ENCODE measurements around the gene TEKTIP1.
"Not testable (repeated sequence)": the region's sequence is repeated elsewhere in the genome, so short reads cannot be mapped to it uniquely, and the experiment has no call there.

The TEKTIP1 gene

DNA sequence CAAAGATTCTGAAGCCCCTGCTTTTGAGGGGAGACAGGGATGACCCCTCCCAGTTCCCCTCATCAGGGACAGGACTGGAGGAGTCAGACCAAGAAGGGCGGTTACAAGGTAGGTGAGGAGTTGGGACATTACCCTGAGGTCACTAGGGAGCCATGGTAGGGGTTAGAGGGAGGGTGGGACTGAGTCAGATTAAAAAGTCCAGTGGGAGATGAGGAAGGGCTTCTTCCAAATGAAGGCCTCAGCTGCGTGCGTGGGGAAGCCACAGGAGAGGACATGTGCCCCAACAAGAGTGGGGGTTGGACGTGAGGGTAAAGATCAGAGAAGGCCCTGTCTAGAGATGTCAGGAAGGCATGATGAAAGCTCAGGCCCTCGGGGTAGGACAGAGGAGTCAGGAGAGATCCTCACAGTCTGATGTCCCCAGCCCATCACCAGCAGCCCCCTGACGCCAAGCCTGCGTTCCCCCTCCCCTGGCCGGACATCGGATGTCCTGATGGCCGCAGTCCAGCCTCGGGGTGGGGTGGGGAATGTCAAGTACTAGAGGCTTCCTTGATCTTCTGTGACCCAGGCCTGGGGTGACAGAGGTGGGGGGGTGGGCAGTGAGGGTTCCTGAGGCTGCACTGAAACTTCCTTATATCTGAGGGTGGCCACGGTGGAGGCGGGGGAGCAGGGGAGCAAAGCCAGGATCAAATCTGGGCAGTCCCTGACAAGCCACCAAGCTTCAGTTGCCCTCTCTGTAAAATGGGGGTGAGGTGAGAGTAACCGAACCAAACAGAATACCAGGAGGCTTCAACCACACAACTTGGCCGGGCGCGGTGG lies 24.9 kb downstream of the TEKTIP1 start:
- TF ChIP-seq ZNF274 (IDR thresholded peaks at IDR 0.05; ENCODE audit: low read depth, low read length): no peak
- no peak overlapping the region for H3K4me3 ChIP-seq (ENCODE audit: low read length)

DNA sequence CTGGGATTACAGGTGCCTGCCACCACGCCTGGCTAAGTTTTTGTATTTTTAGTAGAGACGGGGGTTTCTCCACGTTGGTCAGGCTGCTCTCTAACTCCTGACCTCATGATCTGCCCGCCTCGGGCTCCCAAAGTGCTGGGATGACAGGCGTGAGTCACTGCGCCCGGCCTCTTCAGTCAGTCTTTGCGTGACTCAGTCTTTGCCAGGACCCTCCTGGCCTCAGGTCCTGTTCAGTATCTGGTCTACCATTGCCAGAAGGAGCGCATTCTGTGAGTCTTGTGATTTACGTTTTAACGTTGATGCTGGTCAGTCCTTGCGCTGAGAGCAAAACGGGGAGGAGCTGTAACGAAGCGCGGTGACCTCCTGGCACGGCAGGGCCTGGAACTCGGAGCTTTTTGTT lies 26.2 kb downstream of the TEKTIP1 start:
- TF ChIP-seq ZNF274 (IDR thresholded peaks at IDR 0.05; ENCODE audit: low read depth, low read length): no peak
- no peak overlapping the region for H3K4me3 ChIP-seq (ENCODE audit: low read length)

DNA sequence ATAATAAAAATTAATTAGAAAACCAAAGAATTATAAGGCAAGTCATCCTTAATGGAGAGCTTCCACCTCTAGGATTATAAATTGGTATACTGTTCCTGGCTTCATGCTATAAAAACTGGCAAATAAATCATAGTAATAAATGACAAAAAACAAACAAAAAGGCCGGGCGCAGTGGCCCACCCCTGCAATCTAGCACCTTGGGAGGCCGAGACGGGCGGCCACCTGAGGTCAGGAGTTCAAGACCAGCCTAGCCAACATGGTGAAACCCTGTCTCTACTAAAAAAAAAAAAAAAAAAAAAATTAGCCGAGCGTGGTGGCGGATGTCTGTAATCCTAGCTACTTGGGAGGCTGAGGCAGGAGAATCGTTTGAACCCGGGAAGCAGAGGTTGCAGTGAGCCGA lies 31.1 kb downstream of the TEKTIP1 start:
- H3K4me3 ChIP-seq (ENCODE audit: low read length): not testable (repeated sequence)

GRCh38 chr19:3570606-3571011 lies 31.6 kb downstream of the TEKTIP1 start:
- no peak overlapping the region for H3K4me3 ChIP-seq (ENCODE audit: low read length)
- TF ChIP-seq ZNF274 (IDR thresholded peaks at IDR 0.05; ENCODE audit: low read depth, low read length): no peak

DNA sequence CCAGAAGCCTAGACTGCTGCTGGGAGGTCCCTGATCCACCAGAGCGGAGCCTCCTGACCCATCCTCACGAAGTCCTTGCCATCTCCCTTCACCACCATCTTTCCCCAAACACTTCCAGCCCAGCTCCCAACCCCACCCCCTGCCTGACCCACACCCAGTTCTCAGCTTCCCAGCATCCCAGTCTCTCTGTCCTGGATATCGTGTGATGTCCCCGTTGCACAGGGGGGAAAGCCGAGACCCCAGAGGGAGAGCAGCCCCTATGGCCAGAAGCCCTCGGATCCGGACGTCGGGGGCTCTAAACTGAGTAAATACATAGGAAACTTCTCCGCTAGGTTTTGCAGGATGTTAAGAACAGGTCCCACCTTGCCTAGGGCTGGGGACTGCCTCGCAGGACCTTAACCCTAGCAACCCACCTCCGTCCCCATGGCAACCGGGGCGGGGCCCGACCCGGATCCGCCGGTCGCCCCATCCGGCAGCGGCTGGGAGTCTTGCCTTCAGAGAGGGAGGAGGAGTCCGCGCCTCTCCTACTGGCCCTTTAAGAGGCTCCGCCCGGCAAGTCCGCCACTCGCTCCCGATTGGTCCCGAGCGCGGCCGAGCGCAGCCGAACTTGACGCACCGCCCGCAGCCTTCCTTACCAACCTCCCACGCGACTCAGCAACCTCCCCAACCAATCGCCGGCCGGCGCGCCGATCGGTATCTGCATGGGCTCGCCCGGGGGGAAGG lies 33.3 kb downstream of the TEKTIP1 start:
- no peak for TF ChIP-seq ZNF274 (IDR thresholded peaks at IDR 0.05; ENCODE audit: low read depth, low read length)
- H3K4me3 ChIP-seq (ENCODE audit: low read length): peak overlapping the region; percentile 41; the same call in 1 of the 2 replicates

GRCh38 chr19:3572855-3573161 lies 33.8 kb downstream of the TEKTIP1 start, which contains the start of gene HMG20B:
Gene HMG20B, plus strand, starts transcription at chr19:3572944. Its CDS starts 366 bp downstream, at chr19:3573310.
- H3K4me3 ChIP-seq (ENCODE audit: low read length): peak within 1 kb of the TSS; percentile 92
- TF ChIP-seq ZNF274 (IDR thresholded peaks at IDR 0.05; ENCODE audit: low read depth, low read length): no peak

DNA sequence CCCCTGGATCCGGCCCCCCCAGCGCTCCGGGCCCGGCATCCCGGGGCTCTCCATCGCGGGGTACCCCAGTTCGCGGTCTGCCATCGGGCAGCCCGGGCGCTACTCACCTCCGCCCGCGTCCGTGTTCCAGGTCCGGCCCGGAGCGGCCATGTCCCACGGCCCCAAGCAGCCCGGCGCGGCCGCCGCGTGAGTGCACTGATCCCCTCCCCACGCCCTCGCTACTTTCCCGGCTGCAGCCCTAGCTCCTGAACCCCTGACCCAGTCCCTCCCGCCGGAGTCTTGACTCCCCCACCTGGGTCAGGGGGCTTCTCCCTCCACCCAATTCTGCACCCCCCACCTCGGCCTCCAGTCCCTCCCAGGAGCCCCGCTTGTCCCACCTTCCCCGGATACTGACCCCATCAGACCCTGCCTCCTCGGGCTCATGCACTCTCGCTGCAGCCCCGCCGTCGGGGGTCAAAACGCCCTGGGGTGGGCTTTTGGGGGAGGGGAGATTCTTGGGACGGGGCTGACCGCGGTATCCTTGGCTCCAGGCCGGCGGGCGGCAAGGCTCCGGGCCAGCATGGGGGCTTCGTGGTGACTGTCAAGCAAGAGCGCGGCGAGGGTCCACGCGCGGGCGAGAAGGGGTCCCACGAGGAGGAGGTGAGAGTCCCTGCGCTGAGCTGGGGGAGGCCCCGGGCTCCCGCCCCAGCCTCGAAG lies 34.3 kb downstream of the TEKTIP1 start:
- peak overlapping the region; percentile 92 for H3K4me3 ChIP-seq (ENCODE audit: low read length)
- TF ChIP-seq ZNF274 (IDR thresholded peaks at IDR 0.05; ENCODE audit: low read depth, low read length): no peak

DNA sequence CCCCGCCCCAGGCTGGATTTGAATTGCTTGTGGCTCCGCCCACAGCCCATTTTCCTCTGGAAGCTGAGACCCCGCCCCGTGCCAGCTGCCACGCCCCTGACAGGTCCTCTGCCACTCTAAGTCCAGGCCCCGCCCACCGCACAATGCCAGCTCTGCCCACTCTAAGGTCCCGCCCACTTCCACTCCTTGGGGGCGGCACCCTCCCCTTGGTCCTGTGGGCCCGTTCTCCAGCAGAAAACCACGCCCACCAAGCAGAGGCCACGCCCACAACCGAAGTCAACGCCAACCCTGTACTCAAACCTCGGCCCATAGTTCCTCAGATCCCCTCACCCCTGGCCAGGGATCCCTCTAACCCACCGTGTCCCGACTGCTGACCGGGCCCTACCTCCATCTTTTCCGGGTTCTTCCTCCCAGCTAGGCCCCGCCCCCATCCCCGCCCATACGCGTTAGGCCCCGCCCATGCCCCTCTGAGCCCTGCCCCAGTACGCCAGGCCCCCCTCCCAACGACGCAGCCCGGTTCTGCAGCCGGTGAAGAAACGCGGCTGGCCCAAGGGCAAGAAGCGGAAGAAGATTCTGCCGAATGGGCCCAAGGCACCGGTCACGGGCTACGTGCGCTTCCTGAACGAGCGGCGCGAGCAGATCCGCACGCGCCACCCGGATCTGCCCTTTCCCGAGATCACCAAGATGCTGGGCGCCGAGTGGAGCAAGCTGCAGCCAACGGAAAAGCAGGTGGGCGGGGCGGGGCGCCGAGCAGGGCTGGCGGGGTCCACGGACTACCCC lies 35.1 kb downstream of the TEKTIP1 start:
- TF ChIP-seq ZNF274 (IDR thresholded peaks at IDR 0.05; ENCODE audit: low read depth, low read length): no peak
- H3K4me3 ChIP-seq (ENCODE audit: low read length): peak overlapping the region; percentile 92; the same call in 1 of the 2 replicates

GRCh38 chr19:3575260-3575741 lies 36.3 kb downstream of the TEKTIP1 start:
- no peak overlapping the region for H3K4me3 ChIP-seq (ENCODE audit: low read length)
- no peak for TF ChIP-seq ZNF274 (IDR thresholded peaks at IDR 0.05; ENCODE audit: low read depth, low read length)

DNA sequence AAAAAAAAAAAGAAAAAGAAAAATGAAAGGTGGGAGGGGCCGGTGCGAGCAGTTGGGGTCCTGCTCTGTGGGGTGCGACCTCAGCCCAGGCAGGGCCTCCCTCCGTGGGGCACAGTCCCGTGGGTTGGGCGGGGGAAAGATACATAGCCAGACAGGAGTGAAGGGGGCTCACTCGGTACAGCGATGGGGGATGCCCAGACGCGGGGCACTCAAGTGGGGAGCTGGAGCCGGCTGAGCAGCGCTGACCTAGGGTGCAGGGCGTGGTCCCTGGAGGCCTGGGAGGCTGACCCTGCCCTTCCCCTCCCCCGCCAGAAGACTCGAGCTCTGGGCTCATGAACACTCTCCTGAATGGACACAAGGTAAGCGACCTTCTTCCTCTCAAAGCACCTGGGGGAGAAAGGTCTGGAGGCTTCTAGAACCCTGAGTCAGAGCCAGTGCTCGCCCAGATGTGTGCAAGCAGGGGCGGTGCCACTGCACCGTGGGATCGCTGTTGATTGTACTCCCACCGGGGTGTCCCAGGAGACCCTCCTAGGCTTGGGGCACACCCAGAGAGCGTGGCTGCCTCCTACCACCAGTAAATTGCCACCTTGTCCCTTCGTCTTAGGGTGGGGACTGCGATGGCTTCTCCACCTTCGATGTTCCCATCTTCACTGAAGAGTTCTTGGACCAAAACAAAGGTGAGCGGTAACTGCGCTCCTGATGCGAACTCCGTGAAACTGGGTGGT lies 37.1 kb downstream of the TEKTIP1 start:
- H3K4me3 ChIP-seq (ENCODE audit: low read length): no peak overlapping the region
- TF ChIP-seq ZNF274 (IDR thresholded peaks at IDR 0.05; ENCODE audit: low read depth, low read length): no peak

GRCh38 chr19:3576696-3577443 lies 37.9 kb downstream of the TEKTIP1 start:
- no peak overlapping the region for H3K4me3 ChIP-seq (ENCODE audit: low read length)
- no peak for TF ChIP-seq ZNF274 (IDR thresholded peaks at IDR 0.05; ENCODE audit: low read depth, low read length)

- H3K4me3 ChIP-seq (ENCODE audit: low read length): no peak overlapping the region
- TF ChIP-seq ZNF274 (IDR thresholded peaks at IDR 0.05; ENCODE audit: low read depth, low read length): no peak
These were observed 38.9 kb downstream of the TEKTIP1 start for GRCh38 chr19:3577723-3578344.

Measured in GM08714 (cell line).